Activated naive CD8-positive, alpha-beta T cell treated with anti-CD3 and anti-CD28 coated beads, Interleukin-2, amount 50 U/mL, for 24 hours (primary cell): ENCODE results near the gene CELA3B.
"Not testable (repeated sequence)": the region's sequence is repeated elsewhere in the genome, so short reads cannot be mapped to it uniquely, and the experiment has no call there.

Experiments used
- ATAC-seq: fragments of 150-1000 bp; cut with Tn5 transposase; one replicate; pipeline ENCODE4 v1.10.0; 2021
- DNase-seq: peaks from one replicate; pipeline ENCODE4 v3.0.0; 2021
- H3K27ac Mint-ChIP-seq: one replicate; pipeline ENCODE4 v1.8.0; 2021; ENCODE audit warnings: mild to moderate bottlenecking, mixed read lengths
- H3K27me3 Mint-ChIP-seq: one replicate; pipeline ENCODE4 v1.8.0; 2021; ENCODE audit warnings: mixed read lengths
- H3K36me3 Mint-ChIP-seq: one replicate; pipeline ENCODE4 v1.8.0; 2021; ENCODE audit warnings: low read depth, mixed read lengths
- H3K4me1 Mint-ChIP-seq: one replicate; pipeline ENCODE4 v1.8.0; 2021; ENCODE audit warnings: mixed read lengths
- H3K4me3 Mint-ChIP-seq: one replicate; pipeline ENCODE4 v1.8.0; 2021; ENCODE audit warnings: mild to moderate bottlenecking, moderate library complexity, mixed read lengths
- H3K9me3 Mint-ChIP-seq: one replicate; pipeline ENCODE4 v1.8.0; 2021; ENCODE audit warnings: mixed read lengths

Gene CELA3B

GRCh38 chr1:21938732-21939538, 37.9 kb upstream of the CELA3B start:
- H3K4me1 Mint-ChIP-seq = peaks cover 20% of the 10 kb centered on the region

GRCh38 chr1:21939650-21940374, 37.0 kb upstream of the CELA3B start:
- peaks cover 15% of the 10 kb centered on the region for H3K27me3 Mint-ChIP-seq
- H3K36me3 Mint-ChIP-seq = no peaks in the 10 kb centered on the region
- no peaks in the 10 kb centered on the region for H3K9me3 Mint-ChIP-seq
- H3K27ac Mint-ChIP-seq = no peak overlapping the region
- peaks cover 17% of the 10 kb centered on the region for H3K4me1 Mint-ChIP-seq
- DNase-seq (no peak), ATAC-seq (no peak)
- H3K4me3 Mint-ChIP-seq = no peak overlapping the region

More at GRCh38 chr1:21938732-21939538, 37.9 kb upstream of the CELA3B start:
- H3K4me3 Mint-ChIP-seq = peak overlapping the region; percentile 56
- H3K27ac Mint-ChIP-seq = peak overlapping the region; percentile 29
- no peaks in the 10 kb centered on the region for H3K36me3 Mint-ChIP-seq
- DNase-seq = no peak
- H3K9me3 Mint-ChIP-seq = no peaks in the 10 kb centered on the region
- H3K27me3 Mint-ChIP-seq = peaks cover 15% of the 10 kb centered on the region
- ATAC-seq = no peak

- H3K4me3 Mint-ChIP-seq = no peak overlapping the region
- no peak overlapping the region for H3K27ac Mint-ChIP-seq
- no peak for ATAC-seq
- no peaks in the 10 kb centered on the region for H3K36me3 Mint-ChIP-seq
- peaks cover 13% of the 10 kb centered on the region for H3K27me3 Mint-ChIP-seq
- no peaks in the 10 kb centered on the region for H3K9me3 Mint-ChIP-seq
- H3K4me1 Mint-ChIP-seq = peaks cover 16% of the 10 kb centered on the region
- no peak for DNase-seq
Observed at GRCh38 chr1:21940492-21940891, 36.3 kb upstream of the CELA3B start.

GRCh38 chr1:21941370-21941769, 35.5 kb upstream of the CELA3B start:
- no peak for ATAC-seq
- no peak overlapping the region for H3K27ac Mint-ChIP-seq
- peaks cover 8% of the 10 kb centered on the region for H3K27me3 Mint-ChIP-seq
- no peak for DNase-seq
- H3K36me3 Mint-ChIP-seq = no peaks in the 10 kb centered on the region
- H3K9me3 Mint-ChIP-seq = no peaks in the 10 kb centered on the region
- no peak overlapping the region for H3K4me3 Mint-ChIP-seq
- H3K4me1 Mint-ChIP-seq = peaks cover 12% of the 10 kb centered on the region

- ATAC-seq (no peak), DNase-seq (no peak)
- Mint-ChIP-seq H3K4me3 (no peak overlapping the region), H3K27ac (no peak overlapping the region), H3K9me3 (no peaks in the 10 kb centered on the region), H3K27me3 (peaks cover 6% of the 10 kb centered on the region), H3K4me1 (peaks cover 9% of the 10 kb centered on the region), H3K36me3 (no peaks in the 10 kb centered on the region)
Observed at GRCh38 chr1:21942464-21942863, 34.4 kb upstream of the CELA3B start.

GRCh38 chr1:21942959-21943640, 33.7 kb upstream of the CELA3B start:
- not testable (repeated sequence) for H3K27ac Mint-ChIP-seq, ATAC-seq, DNase-seq, H3K4me3 Mint-ChIP-seq, H3K9me3 Mint-ChIP-seq, H3K27me3 Mint-ChIP-seq, H3K4me1 Mint-ChIP-seq, H3K36me3 Mint-ChIP-seq

- ATAC-seq = no peak
- Mint-ChIP-seq H3K9me3 (no peaks in the 10 kb centered on the region), H3K27ac (no peak overlapping the region), H3K4me3 (no peak overlapping the region), H3K27me3 (no peaks in the 10 kb centered on the region), H3K4me1 (no peaks in the 10 kb centered on the region), H3K36me3 (no peaks in the 10 kb centered on the region)
- no peak for DNase-seq
Observed at GRCh38 chr1:21944733-21945073, 32.1 kb upstream of the CELA3B start.

- no peaks in the 10 kb centered on the region for H3K4me1 Mint-ChIP-seq
- ATAC-seq (no peak), DNase-seq (no peak)
- no peaks in the 10 kb centered on the region for H3K27me3 Mint-ChIP-seq
- no peaks in the 10 kb centered on the region for H3K36me3 Mint-ChIP-seq
- H3K4me3 Mint-ChIP-seq = no peak overlapping the region
- H3K27ac Mint-ChIP-seq = no peak overlapping the region
- no peaks in the 10 kb centered on the region for H3K9me3 Mint-ChIP-seq
Observed at GRCh38 chr1:21946836-21947587, 29.8 kb upstream of the CELA3B start.

- DNase-seq = no peak
- H3K4me3 Mint-ChIP-seq = no peak overlapping the region
- peaks cover 2% of the 10 kb centered on the region for H3K4me1 Mint-ChIP-seq
- H3K9me3 Mint-ChIP-seq = no peaks in the 10 kb centered on the region
- no peak for ATAC-seq
- H3K36me3 Mint-ChIP-seq = no peaks in the 10 kb centered on the region
- H3K27me3 Mint-ChIP-seq = no peaks in the 10 kb centered on the region
- no peak overlapping the region for H3K27ac Mint-ChIP-seq
Observed at GRCh38 chr1:21950734-21951133, 26.1 kb upstream of the CELA3B start.

- H3K4me3 Mint-ChIP-seq = no peak overlapping the region
- no peaks in the 10 kb centered on the region for H3K36me3 Mint-ChIP-seq
- DNase-seq (no peak), ATAC-seq (no peak)
- H3K27ac Mint-ChIP-seq = no peak overlapping the region
- H3K27me3 Mint-ChIP-seq = no peaks in the 10 kb centered on the region
- no peaks in the 10 kb centered on the region for H3K9me3 Mint-ChIP-seq
- H3K4me1 Mint-ChIP-seq = peaks cover 6% of the 10 kb centered on the region
Observed at GRCh38 chr1:21951226-21951870, 25.5 kb upstream of the CELA3B start.

- Mint-ChIP-seq H3K27ac (no peak overlapping the region), H3K36me3 (no peaks in the 10 kb centered on the region), H3K27me3 (no peaks in the 10 kb centered on the region), H3K4me1 (peaks cover 23% of the 10 kb centered on the region), H3K9me3 (no peaks in the 10 kb centered on the region), H3K4me3 (no peak overlapping the region)
- ATAC-seq = no peak
- DNase-seq = no peak
Observed at GRCh38 chr1:21952786-21953520, 23.9 kb upstream of the CELA3B start.

- no peaks in the 10 kb centered on the region for H3K27me3 Mint-ChIP-seq
- H3K4me3 Mint-ChIP-seq = no peak overlapping the region
Observed at GRCh38 chr1:21955058-21955457, 21.8 kb upstream of the CELA3B start.

GRCh38 chr1:21955501-21956281, 21.1 kb upstream of the CELA3B start:
- no peak for ATAC-seq
- H3K36me3 Mint-ChIP-seq = no peaks in the 10 kb centered on the region
- H3K27ac Mint-ChIP-seq = no peak overlapping the region

More at GRCh38 chr1:21955058-21955457, 21.8 kb upstream of the CELA3B start:
- Mint-ChIP-seq H3K9me3 (no peaks in the 10 kb centered on the region), H3K27ac (no peak overlapping the region), H3K4me1 (peaks cover 28% of the 10 kb centered on the region), H3K36me3 (no peaks in the 10 kb centered on the region)
- no peak for DNase-seq
- no peak for ATAC-seq

More at GRCh38 chr1:21955501-21956281, 21.1 kb upstream of the CELA3B start:
- no peak for DNase-seq
- Mint-ChIP-seq H3K9me3 (no peaks in the 10 kb centered on the region), H3K27me3 (no peaks in the 10 kb centered on the region), H3K4me3 (no peak overlapping the region), H3K4me1 (peaks cover 28% of the 10 kb centered on the region)
